Amygdala (tissue), 56 donors: ENCODE results near the gene LY86.
"Not testable (repeated sequence)": the region's sequence is repeated elsewhere in the genome, so short reads cannot be mapped to it uniquely, and the experiment has no call there.

Source experiments
- DNase-seq, 56 donors: peaks; one replicate each; lab custom pipeline; 2025; lab: John Stamatoyannopoulos, UW

Gene LY86

GRCh38 chr6:6648692-6649343 lies 60.3 kb downstream of the LY86 start:
- DNase-seq, result no peak

- no peak for DNase-seq
Observed at GRCh38 chr6:6649824-6650349, 61.4 kb downstream of the LY86 start.

DNA sequence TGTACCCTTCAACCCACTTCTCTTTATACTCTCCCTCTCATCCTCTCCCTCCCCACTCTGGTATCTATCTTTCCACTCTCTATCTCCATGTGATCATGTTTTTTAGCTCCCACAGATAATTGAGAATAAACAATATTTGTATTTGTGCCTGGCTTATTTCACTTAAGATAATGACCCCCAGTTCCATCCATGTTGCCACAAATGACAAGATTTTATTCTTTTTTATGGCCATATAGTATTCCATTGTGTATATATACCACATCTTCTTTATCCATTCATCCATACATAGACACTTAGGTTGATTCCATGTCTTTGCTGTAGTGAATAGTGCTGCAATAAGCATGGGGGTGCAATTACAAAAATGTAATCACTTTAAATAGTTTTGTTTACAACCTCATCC lies 62.3 kb downstream of the LY86 start:
- DNase-seq, result no peak

- DNase-seq, result no peak
Observed at GRCh38 chr6:6651335-6651734, 62.8 kb downstream of the LY86 start.

DNA sequence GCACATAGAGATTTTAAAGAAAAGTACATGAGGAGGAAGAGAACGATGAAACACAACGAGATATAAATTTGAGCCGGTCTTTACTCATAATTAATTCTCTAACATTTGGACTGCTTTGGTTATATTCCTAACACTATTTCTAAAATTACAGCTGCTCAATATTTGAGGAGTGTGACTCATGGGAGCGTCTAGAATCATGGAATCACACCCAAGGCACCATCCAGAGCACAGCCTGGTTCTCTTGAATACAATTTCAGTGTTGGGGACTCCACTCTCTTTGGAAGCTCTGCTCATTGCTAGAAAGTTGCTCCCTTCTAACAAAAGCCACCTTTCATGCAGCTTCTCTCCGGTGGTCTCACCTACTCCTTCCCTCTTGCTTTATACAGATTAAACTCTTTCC lies 64.4 kb downstream of the LY86 start:
- DNase-seq, result no peak

DNA sequence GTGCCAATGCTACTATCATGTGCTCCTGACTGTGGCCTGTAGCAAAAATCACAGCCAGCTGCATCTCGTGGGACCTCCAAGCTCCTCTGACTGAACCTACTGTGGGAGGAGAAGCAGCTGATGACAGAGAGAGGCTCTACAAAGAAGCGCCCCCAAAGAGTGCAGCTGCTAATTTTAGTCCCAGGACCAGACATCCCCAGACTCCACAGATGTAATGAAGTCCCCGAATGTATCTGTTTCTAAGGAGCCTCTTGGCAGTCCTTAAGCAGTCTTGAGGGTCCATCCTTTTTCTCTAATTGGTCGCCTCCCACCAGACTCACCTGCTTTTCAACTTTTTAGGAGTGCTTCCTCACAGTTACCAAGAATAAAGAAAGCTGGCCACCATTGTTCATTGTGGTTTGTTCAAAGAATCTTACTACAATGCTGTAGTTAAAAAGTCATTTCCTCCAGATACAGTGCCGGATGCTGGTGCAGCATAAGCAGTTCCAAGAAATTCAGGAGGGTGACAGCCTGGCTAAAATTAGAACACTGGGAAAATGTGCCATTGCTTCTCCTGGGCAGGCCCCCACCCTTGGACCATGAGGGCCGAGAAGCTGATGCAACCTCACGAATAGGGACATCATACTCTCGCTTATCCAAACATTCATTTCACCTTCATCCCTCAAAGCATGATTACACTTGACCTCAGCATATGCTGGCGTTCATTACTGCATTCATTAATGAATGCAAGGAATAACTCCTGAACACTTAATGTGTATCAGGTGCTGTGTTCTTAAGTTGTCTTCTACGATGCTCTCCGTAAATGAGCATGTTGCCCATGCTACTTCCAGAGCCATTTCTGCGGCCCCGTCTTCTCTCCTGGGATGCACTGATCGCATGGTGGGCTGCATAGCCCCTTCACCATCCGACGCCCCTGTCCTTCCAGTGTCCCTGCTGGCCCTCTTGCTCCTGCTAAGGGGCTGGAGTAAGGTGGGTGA lies 66.4 kb downstream of the LY86 start:
- DNase-seq, result no peak

- DNase-seq, result no peak
Observed at GRCh38 chr6:6655805-6656251, 67.3 kb downstream of the LY86 start.

GRCh38 chr6:6656287-6656686 lies 67.8 kb downstream of the LY86 start:
- DNase-seq, result no peak

GRCh38 chr6:6657085-6657819 lies 68.7 kb downstream of the LY86 start:
- no peak for DNase-seq

- no peak for DNase-seq
Observed at GRCh38 chr6:6657820-6658217, 69.3 kb downstream of the LY86 start.

DNA sequence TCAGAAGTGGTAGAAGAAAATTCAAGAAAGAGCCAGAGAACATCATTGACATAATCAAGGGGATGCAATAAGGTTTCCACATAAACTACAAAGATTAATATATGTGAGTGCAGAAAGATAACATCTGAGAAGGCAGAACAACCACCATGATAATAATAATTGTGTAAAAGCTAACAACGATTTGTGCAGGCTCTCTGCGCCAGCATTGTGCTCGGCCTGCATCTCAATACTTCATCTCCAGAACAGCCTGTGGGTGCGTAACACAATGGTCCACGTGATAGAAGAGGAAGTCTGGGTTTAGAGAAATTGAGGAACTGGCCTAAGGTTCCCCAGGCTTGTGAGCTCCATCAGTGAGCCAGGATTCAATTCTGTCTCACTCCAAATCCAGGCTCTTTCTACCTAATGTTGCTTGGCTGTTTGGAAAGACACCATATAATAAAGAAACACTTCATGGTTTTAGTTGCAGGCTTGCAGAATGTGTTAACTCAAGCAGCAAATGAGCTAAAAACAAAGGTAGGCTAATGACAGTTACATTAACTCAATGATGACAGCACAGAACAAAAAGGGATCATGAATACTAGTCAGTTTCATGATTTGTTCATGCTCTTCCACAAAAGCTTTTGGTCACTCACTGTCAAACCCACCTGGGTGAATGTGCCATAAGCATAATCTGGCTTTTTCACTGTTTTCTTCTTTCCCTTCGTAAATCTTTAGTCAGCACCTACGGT lies 71.2 kb downstream of the LY86 start:
- peak in 6 of 56 donors; percentile 6 to 48 (median 18) for DNase-seq

- no peak for DNase-seq
Observed at GRCh38 chr6:6660339-6661045, 72.0 kb downstream of the LY86 start.

DNA sequence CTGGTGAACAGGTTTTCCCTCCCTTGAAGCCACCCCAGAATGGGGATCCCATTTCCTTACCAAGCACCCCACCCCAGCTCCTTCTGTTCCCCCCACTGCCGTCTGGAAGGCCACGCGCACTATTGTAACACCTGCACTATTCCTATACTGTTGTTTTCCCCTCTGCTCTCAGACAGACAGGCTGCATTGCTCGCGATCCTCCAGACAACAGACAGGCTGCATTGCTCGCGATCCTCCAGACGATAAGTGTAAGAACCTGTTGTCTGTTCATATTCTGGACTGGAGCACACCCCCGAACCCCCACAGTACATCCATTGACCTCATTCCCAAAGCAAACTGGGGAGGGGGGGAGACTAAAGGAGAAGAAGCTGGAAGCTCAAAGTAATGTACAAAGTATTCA lies 72.7 kb downstream of the LY86 start:
- DNase-seq, result no peak

GRCh38 chr6:6661684-6662083 lies 73.2 kb downstream of the LY86 start:
- peak in 21 of 56 donors; percentile 4 to 69 (median 21) for DNase-seq

DNA sequence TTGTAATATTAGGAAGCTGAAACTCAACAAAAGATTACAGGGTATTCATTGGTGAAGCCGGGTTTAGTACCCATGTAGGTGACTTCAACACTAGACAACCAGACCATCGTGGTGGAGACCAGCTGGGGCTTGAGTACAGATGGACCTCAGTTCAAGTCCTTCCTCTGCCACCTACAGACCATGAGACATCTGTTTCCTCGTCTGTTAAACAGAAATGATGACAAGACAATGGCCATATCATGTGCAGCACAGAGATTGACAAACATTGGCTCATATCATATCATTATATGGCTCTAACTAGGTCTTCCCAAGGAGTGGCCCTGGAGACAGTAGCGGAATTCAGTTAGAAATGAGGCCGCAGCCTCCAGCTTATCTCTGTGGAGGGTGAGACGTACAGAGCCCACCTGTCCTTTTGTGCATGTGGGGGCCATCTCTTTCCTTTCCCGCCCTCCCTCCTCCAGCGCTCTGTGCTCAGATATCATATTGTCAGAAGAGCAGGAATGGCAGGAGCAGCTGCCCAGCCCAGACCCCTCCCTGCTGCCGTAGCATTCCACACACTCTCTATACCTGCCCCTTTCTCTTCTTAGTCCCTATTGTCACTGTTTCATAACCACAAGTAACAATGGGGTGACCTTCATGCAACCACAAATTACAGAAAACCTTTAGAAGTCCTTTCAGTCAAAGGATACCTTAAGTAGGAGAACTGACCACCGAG lies 75.1 kb downstream of the LY86 start:
- DNase-seq, result no peak

DNA sequence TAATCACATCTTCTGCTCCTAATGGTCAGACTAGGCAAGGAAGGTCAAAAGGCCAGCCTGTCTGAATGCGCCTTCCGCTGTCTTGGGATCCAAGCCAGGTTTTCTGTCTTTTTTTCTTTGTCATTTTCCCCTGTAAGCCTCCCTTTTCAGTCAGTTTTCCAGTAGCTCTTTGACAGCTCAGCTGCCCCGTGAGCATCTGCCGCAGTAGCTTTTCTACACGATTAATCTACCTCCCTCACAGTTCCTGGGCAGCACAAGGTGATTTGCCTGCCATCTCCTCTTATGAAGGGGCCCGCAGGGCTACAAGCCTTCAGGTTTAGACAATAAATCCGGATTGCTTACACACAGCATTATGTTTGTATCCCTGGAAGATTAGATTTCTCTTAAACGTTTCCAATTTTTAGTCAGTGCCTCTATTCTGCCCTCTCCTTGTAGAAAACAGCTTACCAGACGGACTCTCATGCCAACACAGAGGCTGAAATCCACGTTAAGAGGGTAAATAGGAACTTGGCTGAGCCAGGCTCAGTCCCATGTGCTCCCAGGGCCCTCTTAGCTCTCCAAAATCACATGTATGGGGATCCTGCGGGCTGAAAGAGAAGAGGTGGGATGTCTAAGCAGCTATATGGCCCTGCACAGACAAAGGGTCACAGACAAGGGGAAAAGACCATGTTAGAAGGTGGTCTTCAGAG lies 77.2 kb downstream of the LY86 start:
- no peak for DNase-seq

DNA sequence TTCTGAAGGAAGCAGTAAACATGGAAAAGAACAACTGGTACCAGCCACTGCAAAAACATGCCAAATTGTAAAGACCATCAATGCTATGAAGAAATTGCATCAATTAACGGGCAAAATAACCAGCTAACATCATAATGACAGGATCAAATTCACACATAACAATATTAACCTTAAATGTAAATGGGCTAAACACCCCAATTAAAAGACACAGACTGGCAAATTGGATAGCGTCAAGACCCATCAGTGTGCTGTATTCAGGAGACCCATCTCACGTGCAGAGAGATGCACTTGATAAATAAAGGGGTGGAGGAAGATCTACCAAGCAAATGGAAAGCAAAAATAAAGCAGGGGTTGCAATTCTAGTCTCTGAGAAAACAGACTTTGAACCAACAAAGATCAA lies 81.6 kb downstream of the LY86 start:
- not testable (repeated sequence) for DNase-seq

GRCh38 chr6:6674872-6675271 lies 86.4 kb downstream of the LY86 start:
- no peak for DNase-seq
